Brain pericyte (primary cell): ENCODE results near the gene KLHL28.
"Not testable (repeated sequence)": the region's sequence is repeated elsewhere in the genome, so short reads cannot be mapped to it uniquely, and the experiment has no call there.

Experiments
- DNase-seq: peaks from one replicate; pipeline ENCODE4 v3.0.0-alpha.2; 2012; ENCODE audit warnings: low read depth, low spot score

Gene KLHL28

GRCh38 chr14:44897041-44897844 lies 64.5 kb downstream of the KLHL28 start:
- peak; percentile 86 for DNase-seq

- DNase-seq = no peak
Measured at GRCh38 chr14:44896275-44897040, 65.3 kb downstream of the KLHL28 start.

GRCh38 chr14:44895716-44896115 lies 66.0 kb downstream of the KLHL28 start:
- no peak for DNase-seq

GRCh38 chr14:44893535-44893934 lies 68.2 kb downstream of the KLHL28 start:
- no peak for DNase-seq

GRCh38 chr14:44891726-44892372 lies 69.9 kb downstream of the KLHL28 start:
- not testable (repeated sequence) for DNase-seq

GRCh38 chr14:44889595-44890471 lies 71.9 kb downstream of the KLHL28 start:
- no peak for DNase-seq

- no peak for DNase-seq
Measured at GRCh38 chr14:44887596-44887955, 74.2 kb downstream of the KLHL28 start.

GRCh38 chr14:44886860-44887595 lies 74.7 kb downstream of the KLHL28 start:
- no peak for DNase-seq

- no peak for DNase-seq
Measured at GRCh38 chr14:44880791-44881190, 81.0 kb downstream of the KLHL28 start.
